Measurements from ENCODE around the gene TINCR.

DNA sequence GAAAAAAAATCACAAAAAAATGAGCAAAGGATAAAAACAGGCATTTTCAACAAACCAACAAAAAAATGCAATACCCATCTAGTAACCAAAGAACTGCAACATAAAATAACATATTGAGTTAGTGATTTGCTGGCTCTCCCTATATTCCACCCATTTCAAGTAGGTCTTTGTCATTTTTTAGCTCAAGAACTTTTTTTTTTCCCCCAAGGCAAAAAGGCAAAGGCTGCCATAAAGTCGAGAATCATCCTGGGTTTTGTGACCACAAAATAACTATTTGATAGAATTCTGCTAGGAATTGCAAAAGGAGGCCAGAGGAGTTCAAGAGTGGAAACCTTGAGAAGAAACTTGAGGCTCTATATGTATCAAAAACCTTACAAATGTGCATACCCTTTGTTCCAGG is 49.3 kb upstream of the TINCR start:
- TF ChIP-seq CEBPB (IDR thresholded peaks at IDR 0.05), result no peak
- TF ChIP-seq, protein P1, sequence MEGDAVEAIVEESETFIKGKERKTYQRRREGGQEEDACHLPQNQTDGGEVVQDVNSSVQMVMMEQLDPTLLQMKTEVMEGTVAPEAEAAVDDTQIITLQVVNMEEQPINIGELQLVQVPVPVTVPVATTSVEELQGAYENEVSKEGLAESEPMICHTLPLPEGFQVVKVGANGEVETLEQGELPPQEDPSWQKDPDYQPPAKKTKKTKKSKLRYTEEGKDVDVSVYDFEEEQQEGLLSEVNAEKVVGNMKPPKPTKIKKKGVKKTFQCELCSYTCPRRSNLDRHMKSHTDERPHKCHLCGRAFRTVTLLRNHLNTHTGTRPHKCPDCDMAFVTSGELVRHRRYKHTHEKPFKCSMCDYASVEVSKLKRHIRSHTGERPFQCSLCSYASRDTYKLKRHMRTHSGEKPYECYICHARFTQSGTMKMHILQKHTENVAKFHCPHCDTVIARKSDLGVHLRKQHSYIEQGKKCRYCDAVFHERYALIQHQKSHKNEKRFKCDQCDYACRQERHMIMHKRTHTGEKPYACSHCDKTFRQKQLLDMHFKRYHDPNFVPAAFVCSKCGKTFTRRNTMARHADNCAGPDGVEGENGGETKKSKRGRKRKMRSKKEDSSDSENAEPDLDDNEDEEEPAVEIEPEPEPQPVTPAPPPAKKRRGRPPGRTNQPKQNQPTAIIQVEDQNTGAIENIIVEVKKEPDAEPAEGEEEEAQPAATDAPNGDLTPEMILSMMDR (IDR thresholded peaks at IDR 0.05), result no peak
- TF ChIP-seq, protein P2, sequence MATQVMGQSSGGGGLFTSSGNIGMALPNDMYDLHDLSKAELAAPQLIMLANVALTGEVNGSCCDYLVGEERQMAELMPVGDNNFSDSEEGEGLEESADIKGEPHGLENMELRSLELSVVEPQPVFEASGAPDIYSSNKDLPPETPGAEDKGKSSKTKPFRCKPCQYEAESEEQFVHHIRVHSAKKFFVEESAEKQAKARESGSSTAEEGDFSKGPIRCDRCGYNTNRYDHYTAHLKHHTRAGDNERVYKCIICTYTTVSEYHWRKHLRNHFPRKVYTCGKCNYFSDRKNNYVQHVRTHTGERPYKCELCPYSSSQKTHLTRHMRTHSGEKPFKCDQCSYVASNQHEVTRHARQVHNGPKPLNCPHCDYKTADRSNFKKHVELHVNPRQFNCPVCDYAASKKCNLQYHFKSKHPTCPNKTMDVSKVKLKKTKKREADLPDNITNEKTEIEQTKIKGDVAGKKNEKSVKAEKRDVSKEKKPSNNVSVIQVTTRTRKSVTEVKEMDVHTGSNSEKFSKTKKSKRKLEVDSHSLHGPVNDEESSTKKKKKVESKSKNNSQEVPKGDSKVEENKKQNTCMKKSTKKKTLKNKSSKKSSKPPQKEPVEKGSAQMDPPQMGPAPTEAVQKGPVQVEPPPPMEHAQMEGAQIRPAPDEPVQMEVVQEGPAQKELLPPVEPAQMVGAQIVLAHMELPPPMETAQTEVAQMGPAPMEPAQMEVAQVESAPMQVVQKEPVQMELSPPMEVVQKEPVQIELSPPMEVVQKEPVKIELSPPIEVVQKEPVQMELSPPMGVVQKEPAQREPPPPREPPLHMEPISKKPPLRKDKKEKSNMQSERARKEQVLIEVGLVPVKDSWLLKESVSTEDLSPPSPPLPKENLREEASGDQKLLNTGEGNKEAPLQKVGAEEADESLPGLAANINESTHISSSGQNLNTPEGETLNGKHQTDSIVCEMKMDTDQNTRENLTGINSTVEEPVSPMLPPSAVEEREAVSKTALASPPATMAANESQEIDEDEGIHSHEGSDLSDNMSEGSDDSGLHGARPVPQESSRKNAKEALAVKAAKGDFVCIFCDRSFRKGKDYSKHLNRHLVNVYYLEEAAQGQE (IDR thresholded peaks at IDR 0.05), result no peak
